Measurements from ENCODE around the gene ALG11. TPM values are rescaled to one million over a fixed set of nuclear protein-coding genes. Genes with fewer than 3 reads are reported as not detected.

ALG11 gene
- total and polyA plus RNA-seq, 2 donors (not counting 1 experiment from before 2014, with no cell fraction given), result 3.2 to 38.8 TPM

DNA sequence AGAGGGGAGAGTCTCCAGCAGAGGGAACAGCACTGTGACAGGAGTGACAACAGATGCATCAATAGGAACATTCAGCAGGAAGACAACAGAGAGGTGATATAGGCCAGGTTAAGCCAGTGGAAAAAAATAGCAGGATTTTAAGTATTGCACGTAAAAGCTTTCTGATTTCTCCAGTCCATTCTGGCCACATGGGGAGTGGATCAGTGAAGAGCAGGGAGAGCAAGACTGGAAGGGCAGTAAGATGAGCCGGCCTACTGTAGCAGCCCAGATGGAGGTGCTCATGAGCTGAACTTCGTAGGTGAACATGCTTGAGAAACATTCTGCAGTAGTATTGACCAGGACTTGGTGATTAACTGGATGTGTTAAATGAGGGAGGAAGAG lies 14.0 kb downstream of the ALG11 start:
- H3K79me2 ChIP-seq (ENCODE audit: control insufficient read depth, insufficient read depth, low read length), result peaks cover 35% of the 10 kb centered on the region
- no peak overlapping the region for H3K4me3 Mint-ChIP-seq
- H3K4me1 ChIP-seq (ENCODE audit: control insufficient read depth in 2 of 2, insufficient read depth in 2 of 2, low read length in 2 of 2), result no peaks in the 10 kb centered on the region
- WGBS (ENCODE audit: insufficient coverage), result 97% methylated on average over 3 of the region's 3 CpGs
- TF ChIP-seq, protein P1, sequence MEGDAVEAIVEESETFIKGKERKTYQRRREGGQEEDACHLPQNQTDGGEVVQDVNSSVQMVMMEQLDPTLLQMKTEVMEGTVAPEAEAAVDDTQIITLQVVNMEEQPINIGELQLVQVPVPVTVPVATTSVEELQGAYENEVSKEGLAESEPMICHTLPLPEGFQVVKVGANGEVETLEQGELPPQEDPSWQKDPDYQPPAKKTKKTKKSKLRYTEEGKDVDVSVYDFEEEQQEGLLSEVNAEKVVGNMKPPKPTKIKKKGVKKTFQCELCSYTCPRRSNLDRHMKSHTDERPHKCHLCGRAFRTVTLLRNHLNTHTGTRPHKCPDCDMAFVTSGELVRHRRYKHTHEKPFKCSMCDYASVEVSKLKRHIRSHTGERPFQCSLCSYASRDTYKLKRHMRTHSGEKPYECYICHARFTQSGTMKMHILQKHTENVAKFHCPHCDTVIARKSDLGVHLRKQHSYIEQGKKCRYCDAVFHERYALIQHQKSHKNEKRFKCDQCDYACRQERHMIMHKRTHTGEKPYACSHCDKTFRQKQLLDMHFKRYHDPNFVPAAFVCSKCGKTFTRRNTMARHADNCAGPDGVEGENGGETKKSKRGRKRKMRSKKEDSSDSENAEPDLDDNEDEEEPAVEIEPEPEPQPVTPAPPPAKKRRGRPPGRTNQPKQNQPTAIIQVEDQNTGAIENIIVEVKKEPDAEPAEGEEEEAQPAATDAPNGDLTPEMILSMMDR (IDR thresholded peaks at IDR 0.05), result no peak
- TF ChIP-seq EZH2 (IDR thresholded peaks at IDR 0.05; ENCODE audit: borderline replicate concordance, insufficient read depth, low read depth, low read length, poor library complexity, severe bottlenecking), result no peak
- H3K4me2 ChIP-seq (replicated peaks; ENCODE audit: low read depth, low read length, poor library complexity, severe bottlenecking), result no peak overlapping the region
- H3K27ac Mint-ChIP-seq, result no peak overlapping the region
- intact Hi-C loops (cut with micrococcal nuclease), result no loop called here
- H4K20me1 ChIP-seq (ENCODE audit: control insufficient read depth, insufficient read depth, low read length, poor library complexity, severe bottlenecking), result peaks cover 18% of the 10 kb centered on the region
- ChIA-PET CTCF (no interaction called here), POLR2A (no interaction called here)
- H3K27me3 ChIP-seq (replicated peaks in 1 of 4; ENCODE audit: control extremely low read depth in 1 of 4, control insufficient read depth in 3 of 4, insufficient read depth in 4 of 4, low read length in 3 of 4), result no peaks in the 10 kb centered on the region
- H3K4me3 ChIP-seq (ENCODE audit: control extremely low read depth in 1 of 5, extremely low read depth in 1 of 5, insufficient read depth in 1 of 5, low read depth in 2 of 5, low read length in 4 of 5), result no peak overlapping the region
- no peaks in the 10 kb centered on the region for H3K9me3 ChIP-seq (ENCODE audit: control extremely low read depth in 1 of 3, control insufficient read depth in 2 of 3, insufficient read depth in 1 of 3, low read length in 2 of 3)
- H3K27me3 Mint-ChIP-seq, result no peaks in the 10 kb centered on the region
- DNase-seq (no peak), ATAC-seq (ENCODE audit: low read depth) (no peak)
- no peak overlapping the region for H2AFZ ChIP-seq (ENCODE audit: insufficient read depth, low read depth, low read length, poor library complexity, severe bottlenecking)
- no peak overlapping the region for H3K27ac ChIP-seq (ENCODE audit: low read length in 2 of 2)
- no peak overlapping the region for H3K9ac ChIP-seq (ENCODE audit: low read length)
- H3K4me1 Mint-ChIP-seq, result peaks cover 13% of the 10 kb centered on the region
- H3K9me3 Mint-ChIP-seq (ENCODE audit: insufficient read depth), result no peaks in the 10 kb centered on the region
- H3K36me3 ChIP-seq (replicated peaks in 1 of 2; ENCODE audit: control extremely low read depth in 1 of 2, control insufficient read depth in 1 of 2, extremely low read depth in 1 of 2, insufficient read depth in 2 of 2, low read length in 1 of 2), result peaks cover 3 to 48% of the 10 kb centered on the region in 2 experiments

DNA sequence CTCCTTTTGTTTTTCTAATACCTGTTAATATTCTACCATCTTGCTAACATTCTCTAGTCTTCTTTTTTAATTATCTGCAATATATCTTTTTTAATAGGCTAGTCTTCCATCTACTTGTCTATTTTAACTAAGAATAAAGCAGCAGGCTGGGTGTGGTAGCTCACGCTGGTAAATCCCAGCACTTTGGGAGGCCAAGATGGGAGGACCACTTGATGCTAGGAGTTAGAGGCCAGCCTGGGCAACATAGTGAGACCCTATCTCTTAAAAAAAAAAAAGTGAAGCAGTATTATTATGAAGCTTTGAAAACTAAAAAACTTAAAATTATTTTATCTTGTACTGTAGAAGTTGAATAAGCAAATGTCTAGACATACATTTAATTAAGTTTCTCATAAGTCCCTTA lies 15.6 kb downstream of the ALG11 start:
- no peak for TF ChIP-seq EZH2 (IDR thresholded peaks at IDR 0.05; ENCODE audit: borderline replicate concordance, insufficient read depth, low read depth, low read length, poor library complexity, severe bottlenecking)
- TF ChIP-seq, protein P1 (IDR thresholded peaks at IDR 0.05), result no peak
- no peak overlapping the region for H2AFZ ChIP-seq (ENCODE audit: insufficient read depth, low read depth, low read length, poor library complexity, severe bottlenecking)
- Mint-ChIP-seq H3K9me3 (ENCODE audit: insufficient read depth) (no peaks in the 10 kb centered on the region), H3K27ac (no peak overlapping the region), H3K4me3 (no peak overlapping the region), H3K27me3 (no peaks in the 10 kb centered on the region), H3K4me1 (peaks cover 16% of the 10 kb centered on the region)
- ChIA-PET POLR2A (no interaction called here), CTCF (no interaction called here)
- peaks cover 3 to 46% of the 10 kb centered on the region in 2 experiments for H3K36me3 ChIP-seq (replicated peaks in 1 of 2; ENCODE audit: control extremely low read depth in 1 of 2, control insufficient read depth in 1 of 2, extremely low read depth in 1 of 2, insufficient read depth in 2 of 2, low read length in 1 of 2)
- H3K4me3 ChIP-seq (ENCODE audit: control extremely low read depth in 1 of 5, extremely low read depth in 1 of 5, insufficient read depth in 1 of 5, low read depth in 2 of 5, low read length in 4 of 5), result no peak overlapping the region
- intact Hi-C loops (cut with micrococcal nuclease), result no loop called here
- no peak overlapping the region for H3K4me2 ChIP-seq (replicated peaks; ENCODE audit: low read depth, low read length, poor library complexity, severe bottlenecking)
- DNase-seq, result no peak
- H3K9me3 ChIP-seq (ENCODE audit: control extremely low read depth in 1 of 3, control insufficient read depth in 2 of 3, insufficient read depth in 1 of 3, low read length in 2 of 3), result no peaks in the 10 kb centered on the region
- H3K79me2 ChIP-seq (ENCODE audit: control insufficient read depth, insufficient read depth, low read length), result peaks cover 32% of the 10 kb centered on the region
- H3K9ac ChIP-seq (ENCODE audit: low read length), result no peak overlapping the region
- no peaks in the 10 kb centered on the region for H3K27me3 ChIP-seq (replicated peaks in 1 of 4; ENCODE audit: control extremely low read depth in 1 of 4, control insufficient read depth in 3 of 4, insufficient read depth in 4 of 4, low read length in 3 of 4)
- H4K20me1 ChIP-seq (ENCODE audit: control insufficient read depth, insufficient read depth, low read length, poor library complexity, severe bottlenecking), result peaks cover 25% of the 10 kb centered on the region
- no peaks in the 10 kb centered on the region for H3K4me1 ChIP-seq (ENCODE audit: control insufficient read depth in 2 of 2, insufficient read depth in 2 of 2, low read length in 2 of 2)
- H3K27ac ChIP-seq (ENCODE audit: low read length in 2 of 2), result no peak overlapping the region
- no peak for ATAC-seq (ENCODE audit: low read depth)
- WGBS (ENCODE audit: insufficient coverage), result no CpG with 5 or more reads among the region's 1 CpG
